Muscle layer of duodenum (tissue), 2 donors: Measurements from ENCODE around the gene TRERF1.

Source experiments
- H3K27ac ChIP-seq: one replicate; pipeline ENCODE4 v1.7.0; 2013; ENCODE audit warnings: mild to moderate bottlenecking, low read length
- H3K27me3 ChIP-seq: one replicate; pipeline ENCODE4 v1.7.0; 2013; ENCODE audit warnings: low read depth, mild to moderate bottlenecking, control low read depth, low read length
- H3K36me3 ChIP-seq, 2 donors: one replicate each; pipeline ENCODE4 v1.7.0; 2013; ENCODE audit warnings: low read length in 2 of 2, control low read depth in 1 of 2, mild to moderate bottlenecking in 1 of 2; ENCODE audit not compliant: insufficient read depth in 2 of 2, control insufficient read depth in 1 of 2
- H3K4me1 ChIP-seq, 2 donors: one replicate each; pipeline ENCODE4 v1.7.0; 2013; ENCODE audit warnings: low read length in 2 of 2, mild to moderate bottlenecking in 2 of 2, control low read depth in 1 of 2, moderate library complexity in 1 of 2; ENCODE audit not compliant: insufficient read depth in 2 of 2, control insufficient read depth in 1 of 2
- H3K4me3 ChIP-seq, 2 donors: one replicate each; pipeline ENCODE4 v1.7.0; 2013; ENCODE audit warnings: low read length in 2 of 2, low read depth in 1 of 2, mild to moderate bottlenecking in 1 of 2
- H3K9me3 ChIP-seq, 2 donors: one replicate each; pipeline ENCODE4 v1.7.0; 2013; ENCODE audit warnings: low read length in 2 of 2, control low read depth in 1 of 2, mild to moderate bottlenecking in 1 of 2; ENCODE audit not compliant: control insufficient read depth in 1 of 2
- donor health status: healthy.

TRERF1 gene

GRCh38 chr6:42372699-42373098 is 79.0 kb downstream of the TRERF1 start:
- Histone ChIP-seq H3K27me3 (no peaks in the 10 kb centered on the region), H3K36me3 (no peaks in the 10 kb centered on the region), H3K9me3 (no peaks in the 10 kb centered on the region), H3K27ac (no peak overlapping the region), H3K4me1 (peaks cover 8% of the 10 kb centered on the region in 2 donors), H3K4me3 (no peak overlapping the region)

GRCh38 chr6:42370323-42370985 is 81.3 kb downstream of the TRERF1 start:
- no peaks in the 10 kb centered on the region for H3K9me3 ChIP-seq
- no peaks in the 10 kb centered on the region for H3K36me3 ChIP-seq
- no peak overlapping the region for H3K27ac ChIP-seq
- no peaks in the 10 kb centered on the region for H3K27me3 ChIP-seq
- H3K4me3 ChIP-seq: no peak overlapping the region
- peaks cover 15 to 18% of the 10 kb centered on the region in 2 donors for H3K4me1 ChIP-seq

GRCh38 chr6:42369568-42369967 is 82.2 kb downstream of the TRERF1 start:
- H3K27me3 ChIP-seq: no peaks in the 10 kb centered on the region
- no peak overlapping the region for H3K4me3 ChIP-seq
- peaks cover 18 to 19% of the 10 kb centered on the region in 2 donors for H3K4me1 ChIP-seq
- no peaks in the 10 kb centered on the region for H3K9me3 ChIP-seq
- no peak overlapping the region for H3K27ac ChIP-seq
- no peaks in the 10 kb centered on the region for H3K36me3 ChIP-seq

GRCh38 chr6:42368181-42368580 is 83.5 kb downstream of the TRERF1 start:
- Histone ChIP-seq H3K9me3 (no peaks in the 10 kb centered on the region), H3K27ac (no peak overlapping the region), H3K36me3 (no peaks in the 10 kb centered on the region), H3K4me3 (no peak overlapping the region), H3K27me3 (no peaks in the 10 kb centered on the region), H3K4me1 (peaks cover 18 to 25% of the 10 kb centered on the region in 2 donors)

- Histone ChIP-seq H3K4me1 (peaks cover 14 to 25% of the 10 kb centered on the region in 2 donors), H3K27ac (peak overlapping the region; percentile 35), H3K4me3 (peak overlapping the region in 1 of 2 donors; percentile 38), H3K9me3 (no peaks in the 10 kb centered on the region), H3K36me3 (no peaks in the 10 kb centered on the region), H3K27me3 (no peaks in the 10 kb centered on the region)
Observed at GRCh38 chr6:42367353-42368011, 84.2 kb downstream of the TRERF1 start.

GRCh38 chr6:42366999-42367352 is 84.8 kb downstream of the TRERF1 start:
- Histone ChIP-seq H3K27me3 (no peaks in the 10 kb centered on the region), H3K27ac (peak overlapping the region; percentile 35), H3K4me1 (peaks cover 14 to 25% of the 10 kb centered on the region in 2 donors), H3K36me3 (no peaks in the 10 kb centered on the region), H3K4me3 (no peak overlapping the region), H3K9me3 (no peaks in the 10 kb centered on the region)

- no peak overlapping the region for H3K4me3 ChIP-seq
- peak overlapping the region; percentile 35 for H3K27ac ChIP-seq
- peaks cover 14 to 22% of the 10 kb centered on the region in 2 donors for H3K4me1 ChIP-seq
- no peaks in the 10 kb centered on the region for H3K27me3 ChIP-seq
- no peaks in the 10 kb centered on the region for H3K9me3 ChIP-seq
- H3K36me3 ChIP-seq: peaks cover 0 to 7% of the 10 kb centered on the region in 2 donors
Observed at GRCh38 chr6:42366011-42366705, 85.6 kb downstream of the TRERF1 start.

GRCh38 chr6:42365021-42365420 is 86.7 kb downstream of the TRERF1 start:
- H3K4me3 ChIP-seq: no peak overlapping the region
- H3K9me3 ChIP-seq: no peaks in the 10 kb centered on the region
- H3K27me3 ChIP-seq: no peaks in the 10 kb centered on the region
- peaks cover 14 to 22% of the 10 kb centered on the region in 2 donors for H3K4me1 ChIP-seq
- H3K27ac ChIP-seq: no peak overlapping the region
- H3K36me3 ChIP-seq: peaks cover 0 to 7% of the 10 kb centered on the region in 2 donors

- Histone ChIP-seq H3K9me3 (no peaks in the 10 kb centered on the region), H3K36me3 (peaks cover 0 to 7% of the 10 kb centered on the region in 2 donors), H3K4me1 (peaks cover 10 to 22% of the 10 kb centered on the region in 2 donors), H3K27ac (no peak overlapping the region), H3K4me3 (no peak overlapping the region), H3K27me3 (no peaks in the 10 kb centered on the region)
Observed at GRCh38 chr6:42363926-42364849, 87.5 kb downstream of the TRERF1 start.

GRCh38 chr6:42361036-42361435 is 90.7 kb downstream of the TRERF1 start:
- Histone ChIP-seq H3K36me3 (peaks cover 0 to 7% of the 10 kb centered on the region in 2 donors), H3K27me3 (no peaks in the 10 kb centered on the region), H3K9me3 (no peaks in the 10 kb centered on the region), H3K27ac (no peak overlapping the region), H3K4me3 (no peak overlapping the region), H3K4me1 (peaks cover 0 to 10% of the 10 kb centered on the region in 2 donors)

- Histone ChIP-seq H3K27ac (no peak overlapping the region), H3K4me1 (peaks cover 0 to under 1% of the 10 kb centered on the region in 2 donors), H3K4me3 (no peak overlapping the region), H3K36me3 (peaks cover 0 to 7% of the 10 kb centered on the region in 2 donors), H3K27me3 (no peaks in the 10 kb centered on the region), H3K9me3 (no peaks in the 10 kb centered on the region)
Observed at GRCh38 chr6:42359021-42359420, 92.7 kb downstream of the TRERF1 start.
